Activated CD4-positive, alpha-beta T cell treated with anti-CD3 and anti-CD28 coated beads, Interleukin-2, Interleukin-4, amounts not matched to agents 100 ng/mL and 50 ng/mL, durations not matched to agents 16 hours and 8 hours (primary cell): Measurements from ENCODE around the gene PKD1L1.
A peak's percentile ranks its signal among the peaks of the same experiment; 100 is the strongest.

Experiments
- DNase-seq: peaks from one replicate; pipeline ENCODE4 v3.0.0-alpha.2; 2020; ENCODE audit warnings: low spot score

PKD1L1 gene

DNA sequence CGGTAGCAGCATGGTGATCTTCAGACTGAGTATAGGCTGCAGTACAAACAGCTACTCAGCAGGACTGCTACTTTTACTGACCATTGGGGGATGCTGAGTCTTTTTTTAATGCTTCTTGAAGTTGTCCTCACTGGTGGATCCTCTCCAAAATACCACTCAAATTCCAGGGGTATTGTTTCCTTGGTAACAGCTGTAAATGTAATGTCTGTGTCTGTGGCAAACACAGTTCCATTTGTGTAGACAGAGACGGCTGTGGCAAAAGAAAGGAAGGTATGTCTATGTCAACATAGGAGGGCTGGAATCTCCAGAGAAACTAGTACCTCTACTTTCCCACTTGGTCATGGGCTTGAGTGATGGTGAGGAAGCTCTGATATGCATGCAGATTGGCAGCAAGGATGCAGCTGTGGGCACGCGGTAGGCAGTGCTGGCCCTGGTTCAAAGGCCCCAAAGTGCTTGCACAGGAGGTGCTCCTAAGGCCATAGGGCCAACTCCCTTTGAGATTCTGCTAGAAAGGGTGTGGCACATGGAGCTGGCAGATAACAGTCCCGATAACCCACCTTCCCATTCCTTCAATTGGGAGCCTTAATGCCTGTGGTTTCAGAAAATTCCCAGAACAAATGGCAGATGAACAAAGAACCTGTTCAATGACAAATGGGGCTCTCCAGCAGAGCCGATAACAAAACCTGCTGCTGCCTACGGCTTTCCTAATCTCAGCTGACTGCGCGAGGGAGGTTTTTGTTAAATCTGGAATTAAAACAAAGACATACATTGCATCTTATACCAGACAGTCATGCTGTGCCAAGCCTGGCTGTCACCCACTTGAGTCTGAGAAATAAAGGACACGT lies 43.0 kb downstream of the PKD1L1 start:
- DNase-seq = no peak

DNA sequence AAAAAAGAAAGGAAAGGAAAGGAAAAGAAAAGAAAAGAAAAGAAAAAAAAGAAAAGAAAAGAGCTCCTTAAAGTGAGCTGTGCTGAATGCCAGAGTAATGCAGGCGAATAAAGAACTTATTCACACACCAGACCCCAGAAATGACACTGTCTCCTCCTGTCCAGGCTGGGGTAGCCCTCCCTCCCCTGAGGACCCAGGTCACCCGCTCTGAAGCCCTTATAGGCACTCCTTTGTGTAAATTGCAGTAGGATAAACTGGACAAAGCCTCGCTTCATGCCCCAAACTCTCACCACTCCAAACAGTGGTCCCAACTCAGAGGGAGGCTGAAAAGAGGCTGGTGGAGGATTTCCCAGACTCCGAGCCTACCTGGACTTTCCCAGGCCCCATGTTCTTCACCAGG lies 46.3 kb downstream of the PKD1L1 start:
- no peak for DNase-seq

DNA sequence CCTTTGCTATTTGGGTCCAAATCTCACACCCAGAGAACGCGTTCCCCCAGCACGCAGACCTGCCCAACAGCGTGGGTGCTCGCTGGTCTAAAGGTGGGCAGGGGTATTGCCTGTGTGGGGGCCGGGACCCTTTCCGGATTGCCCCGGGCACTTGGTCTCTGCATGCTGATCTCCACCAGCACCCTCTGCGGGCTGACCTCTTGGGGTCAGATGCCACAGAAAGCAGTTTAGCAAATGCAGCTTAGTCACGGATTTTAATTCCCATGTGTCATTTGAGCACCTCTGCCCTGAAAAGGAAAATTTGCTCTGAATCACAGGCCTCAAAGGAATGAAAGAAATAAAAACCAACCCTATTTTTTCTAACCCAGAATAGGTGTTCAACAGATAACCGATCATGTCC lies 46.7 kb downstream of the PKD1L1 start:
- no peak for DNase-seq

DNA sequence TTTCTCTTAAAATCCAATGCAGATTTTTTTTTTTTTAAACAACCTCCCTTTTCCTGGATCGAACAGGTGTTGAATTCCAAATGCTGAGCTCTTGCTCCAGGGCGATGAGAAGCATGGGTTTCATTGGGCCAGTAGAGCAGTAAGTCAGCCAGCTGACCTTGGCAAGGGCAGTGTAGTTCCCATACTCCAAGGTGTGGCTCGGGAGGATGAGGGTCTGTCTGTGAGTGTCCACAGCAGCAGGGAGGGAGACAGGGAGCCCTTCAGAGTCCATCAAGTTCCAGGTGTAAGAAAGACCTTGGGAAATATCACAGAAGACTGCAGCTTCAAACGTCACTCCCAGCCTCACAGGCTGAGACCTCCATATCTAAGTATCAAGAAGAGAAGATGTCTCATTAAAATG lies 50.4 kb downstream of the PKD1L1 start:
- no peak for DNase-seq

DNA sequence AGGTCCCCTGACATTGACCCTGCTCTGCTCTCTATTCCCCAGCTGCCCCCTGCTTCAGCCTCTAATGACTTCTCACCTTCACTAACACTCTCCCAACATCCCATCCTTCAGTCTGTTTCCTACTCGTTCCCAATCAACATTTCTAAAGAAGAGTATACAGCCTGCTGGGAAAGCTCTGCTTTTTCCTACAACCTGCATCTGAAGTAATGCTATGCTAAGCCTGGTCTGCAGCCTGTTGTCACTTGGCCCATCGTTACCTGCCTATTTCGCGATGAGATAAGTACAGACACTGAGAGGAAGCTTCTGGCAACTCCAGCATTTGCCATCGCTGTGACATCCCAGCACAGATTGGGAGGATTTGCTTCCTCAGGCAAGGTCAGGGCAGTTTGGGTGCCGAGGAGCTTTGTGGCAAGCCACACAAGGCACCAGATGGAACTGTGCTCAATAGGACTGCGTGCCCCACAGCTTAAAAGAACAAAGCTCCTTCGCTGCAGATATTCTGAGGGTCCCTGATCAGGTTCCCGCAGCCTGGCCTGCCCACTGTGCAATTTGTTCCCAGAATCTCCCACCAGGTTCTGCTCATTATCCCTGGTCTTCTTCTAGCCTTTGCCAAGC lies 51.4 kb downstream of the PKD1L1 start:
- no peak for DNase-seq

DNA sequence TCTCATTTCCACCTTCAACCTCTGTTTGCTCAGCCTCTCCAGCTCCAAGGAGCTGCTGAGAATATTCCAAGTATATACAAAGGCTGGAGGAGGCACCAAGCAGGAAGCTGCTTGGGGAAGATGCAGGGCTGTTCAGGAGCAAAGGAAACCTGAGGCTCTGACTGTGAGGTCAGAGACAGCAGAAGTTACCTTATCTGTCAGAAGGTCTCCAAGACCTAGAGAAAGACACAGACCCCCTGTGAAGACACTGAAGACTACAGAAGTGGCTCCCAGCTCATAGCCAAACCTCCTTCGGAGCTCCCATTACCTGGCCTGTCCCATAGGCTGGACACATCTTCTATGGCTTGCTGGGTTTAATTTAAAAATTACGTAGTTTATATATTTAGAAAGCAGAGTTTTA lies 53.2 kb downstream of the PKD1L1 start:
- no peak for DNase-seq

DNA sequence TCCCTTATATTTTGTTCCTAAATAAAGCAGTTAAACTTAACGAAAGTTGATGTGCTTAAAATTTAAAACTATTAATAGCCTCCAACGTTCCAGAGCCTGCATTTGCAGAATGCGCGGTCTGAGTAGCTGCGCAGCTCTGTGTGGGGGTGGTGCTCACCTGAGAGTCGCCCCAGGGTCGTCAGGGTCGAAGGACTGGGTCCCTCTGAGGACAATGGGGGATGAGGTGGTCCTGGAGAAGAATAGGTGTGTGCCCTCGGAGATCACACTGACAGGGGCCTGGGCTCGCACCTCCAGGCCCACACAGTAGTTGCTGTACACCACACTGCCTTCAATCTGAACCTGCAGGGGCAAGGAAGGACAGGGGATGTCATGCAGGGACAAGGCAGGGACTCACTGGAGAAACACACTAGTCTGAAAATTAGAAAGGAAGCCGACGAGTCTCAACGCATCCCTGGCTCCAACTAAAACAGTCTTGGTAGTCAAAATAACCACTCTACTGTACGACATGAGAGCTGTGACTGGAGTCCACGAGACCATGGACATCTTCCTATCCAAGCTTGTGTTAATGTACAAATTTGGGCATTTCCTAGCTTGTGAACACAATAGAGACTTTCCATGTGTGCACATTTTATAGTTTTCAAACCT lies 54.4 kb downstream of the PKD1L1 start:
- DNase-seq = no peak

DNA sequence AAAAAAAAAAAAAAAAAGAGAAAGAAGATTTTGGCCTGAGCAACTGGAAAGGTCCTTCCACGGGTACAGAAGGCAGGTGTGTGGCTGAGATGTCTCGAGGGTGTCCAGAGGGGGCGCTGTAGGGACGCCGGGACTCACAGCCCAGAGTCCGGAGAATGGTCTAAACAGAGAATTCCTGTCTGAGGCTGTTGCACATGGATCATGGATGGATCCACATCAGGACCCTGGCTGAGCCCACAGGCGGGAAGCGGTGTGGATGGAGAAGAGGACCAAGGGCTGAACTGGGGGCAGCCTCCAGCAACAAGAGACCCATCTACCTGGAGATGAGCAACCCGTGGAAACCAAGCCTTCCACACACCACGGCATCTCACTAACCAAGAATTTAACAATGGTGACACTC lies 55.0 kb downstream of the PKD1L1 start:
- DNase-seq = no peak

DNA sequence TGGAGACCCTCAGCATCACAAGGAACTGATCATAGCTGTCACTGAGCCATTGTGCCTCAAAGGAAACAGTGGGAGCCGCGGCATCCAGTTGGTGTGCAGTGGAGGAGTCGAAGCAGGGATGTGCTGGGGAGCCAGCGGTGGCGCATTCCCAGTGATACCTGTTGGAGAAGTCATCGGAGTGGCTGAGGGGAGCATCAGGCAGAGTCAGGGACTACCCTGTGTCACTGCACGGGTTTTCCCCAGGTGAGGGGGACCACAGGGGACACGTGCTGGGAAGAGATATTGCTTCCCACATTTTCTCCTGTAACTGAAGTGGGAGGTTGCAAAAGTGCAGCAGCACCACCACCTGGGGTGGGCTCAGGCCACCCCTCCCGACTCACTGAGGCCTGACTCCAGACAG lies 57.7 kb downstream of the PKD1L1 start:
- no peak for DNase-seq

DNA sequence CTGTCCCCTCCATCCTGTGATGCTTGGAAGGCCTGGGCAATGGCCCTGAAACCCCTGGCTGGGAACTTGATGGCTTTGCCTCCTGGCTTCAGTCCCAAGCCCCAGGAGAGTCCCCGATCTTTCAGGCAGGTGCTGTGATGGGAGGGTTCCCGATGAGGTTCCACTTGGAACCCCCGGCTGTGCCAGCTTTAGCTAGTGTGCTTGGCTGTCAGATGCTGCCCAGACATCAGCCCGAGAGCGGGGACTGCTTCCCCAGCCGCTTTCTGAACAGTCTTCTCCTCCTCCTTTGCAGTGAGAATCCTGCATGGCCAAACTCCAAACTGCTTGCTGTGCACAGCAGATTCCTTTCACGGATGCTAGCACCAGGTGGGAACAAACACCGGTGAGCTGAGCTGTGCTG lies 58.1 kb downstream of the PKD1L1 start:
- no peak for DNase-seq

DNA sequence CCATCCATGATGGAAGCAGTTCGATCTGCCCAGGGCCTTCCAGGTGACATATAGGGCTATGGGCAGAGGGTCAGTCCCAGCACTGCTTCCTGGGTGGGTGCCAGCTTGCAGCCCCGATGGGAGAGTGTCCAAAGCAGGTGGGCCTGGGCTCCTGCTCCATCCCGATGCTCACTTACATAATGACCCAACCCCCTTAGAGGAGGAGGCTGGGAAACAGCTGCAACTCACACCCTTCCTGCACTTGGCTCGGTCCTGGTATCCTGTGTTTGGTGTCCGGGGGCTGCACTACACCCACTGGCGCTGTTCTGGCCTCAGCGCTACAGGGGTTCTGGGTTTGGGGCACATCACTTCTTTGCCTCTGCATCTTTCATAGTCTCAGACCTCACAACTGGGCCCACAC lies 58.5 kb downstream of the PKD1L1 start:
- DNase-seq = no peak

DNA sequence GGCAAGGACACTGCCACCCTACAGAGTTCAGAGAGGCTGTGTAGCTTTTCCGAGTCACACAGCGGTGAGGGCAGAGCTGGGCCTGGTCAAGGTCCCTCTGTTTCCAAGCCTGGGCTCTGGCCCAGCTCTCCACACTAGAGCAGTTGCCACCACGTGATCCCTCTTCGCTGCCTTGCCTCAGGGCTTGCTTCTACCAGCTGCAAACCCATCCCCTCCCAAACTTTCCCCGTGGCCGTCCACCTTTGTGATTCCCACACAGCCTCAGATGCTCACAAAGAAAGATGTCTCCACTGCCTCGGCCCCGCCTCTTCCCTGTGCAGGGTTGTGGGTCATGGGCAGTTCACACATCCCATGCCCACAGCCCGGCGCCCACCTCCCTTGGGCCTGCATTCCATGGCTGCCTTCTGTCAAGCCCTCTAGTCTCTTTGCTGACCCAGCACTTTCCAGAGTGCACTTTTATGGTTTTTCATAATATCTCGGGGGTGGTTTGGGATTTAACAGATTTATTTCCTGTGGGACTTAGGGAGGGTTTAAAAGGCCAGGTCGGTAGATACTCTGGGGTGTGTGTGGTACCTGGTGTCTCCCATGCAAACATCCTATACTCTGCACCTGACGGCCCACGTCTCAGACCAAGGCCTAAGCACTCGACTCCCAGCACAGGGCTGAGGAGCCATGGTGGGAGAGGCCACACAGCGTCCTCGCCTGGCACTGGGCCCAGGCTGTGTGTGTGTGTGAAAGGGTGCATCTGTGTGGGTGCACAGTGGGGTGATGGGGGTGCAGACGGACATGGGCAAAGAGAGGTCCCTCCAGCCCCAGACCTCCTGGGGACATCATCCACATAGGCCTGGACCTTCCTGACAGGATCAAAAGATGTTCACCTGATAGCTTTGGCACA lies 59.6 kb downstream of the PKD1L1 start:
- no peak for DNase-seq

DNA sequence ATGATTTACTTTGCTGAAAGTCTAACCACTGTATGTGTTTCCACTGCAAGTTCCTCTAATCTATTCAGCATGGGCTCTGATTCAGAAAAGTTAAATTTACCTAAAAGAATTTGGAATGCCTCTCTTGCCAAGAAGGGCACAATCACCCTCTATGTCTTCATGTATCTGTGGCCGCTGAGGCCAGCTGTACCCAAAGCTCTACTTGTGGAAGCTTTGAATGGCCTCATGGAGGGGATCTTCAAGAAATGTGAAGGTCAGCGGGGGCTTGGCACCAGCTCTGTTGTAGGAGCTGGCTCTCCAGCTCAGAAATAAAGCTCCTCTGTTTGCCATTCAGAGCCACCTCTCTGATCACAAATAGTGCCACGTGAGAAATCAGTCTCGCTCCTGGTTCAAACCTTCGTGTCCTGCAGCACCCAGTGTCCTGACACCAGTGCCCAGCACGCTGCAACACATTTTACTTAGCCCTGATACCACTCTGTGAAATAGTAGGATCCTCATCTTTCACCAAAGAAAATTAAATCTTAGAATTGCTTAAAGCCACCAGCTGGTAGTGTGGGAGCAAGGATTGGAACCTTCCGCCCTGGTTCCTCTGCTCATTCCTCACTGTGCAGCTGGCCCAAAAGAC lies 61.1 kb downstream of the PKD1L1 start:
- no peak for DNase-seq

DNA sequence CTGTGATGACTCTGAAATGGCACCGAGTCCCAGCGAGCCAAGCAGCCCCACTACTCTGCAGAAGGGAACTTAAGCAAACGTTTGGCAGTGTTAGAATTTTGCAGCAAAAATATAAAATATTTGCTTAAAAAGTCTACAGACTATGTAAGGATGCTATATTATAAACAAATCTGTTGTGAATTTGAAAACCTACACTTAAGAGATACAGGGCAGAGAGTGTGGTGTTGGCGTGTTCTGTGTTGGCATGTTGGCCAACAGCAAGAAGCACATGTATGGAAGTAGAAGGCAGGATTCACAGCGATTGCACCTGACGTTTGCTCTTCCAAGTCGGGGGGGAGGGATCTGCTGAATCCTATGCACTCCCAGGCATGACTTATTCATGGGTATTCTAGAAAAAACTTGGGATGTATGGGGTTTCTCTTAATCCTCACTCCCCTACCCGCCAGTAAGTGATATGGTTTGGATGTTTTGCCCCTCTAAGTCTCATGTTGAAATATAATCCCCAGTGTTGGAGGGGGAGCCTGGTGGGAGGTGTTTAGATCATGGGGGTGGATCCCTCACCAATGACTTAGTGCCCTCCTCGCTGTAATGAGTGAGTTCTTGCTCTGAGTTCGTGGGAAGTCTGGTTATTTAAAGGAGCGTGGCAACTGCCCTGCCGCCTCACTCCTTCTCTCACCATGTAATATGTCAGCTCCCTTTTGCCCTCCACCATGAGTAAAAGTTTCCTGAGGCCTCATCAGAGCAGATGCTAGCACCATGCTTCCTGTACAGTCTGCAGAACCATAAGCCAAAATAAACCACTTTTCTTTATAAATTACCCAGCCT lies 62.1 kb downstream of the PKD1L1 start:
- DNase-seq = no peak

DNA sequence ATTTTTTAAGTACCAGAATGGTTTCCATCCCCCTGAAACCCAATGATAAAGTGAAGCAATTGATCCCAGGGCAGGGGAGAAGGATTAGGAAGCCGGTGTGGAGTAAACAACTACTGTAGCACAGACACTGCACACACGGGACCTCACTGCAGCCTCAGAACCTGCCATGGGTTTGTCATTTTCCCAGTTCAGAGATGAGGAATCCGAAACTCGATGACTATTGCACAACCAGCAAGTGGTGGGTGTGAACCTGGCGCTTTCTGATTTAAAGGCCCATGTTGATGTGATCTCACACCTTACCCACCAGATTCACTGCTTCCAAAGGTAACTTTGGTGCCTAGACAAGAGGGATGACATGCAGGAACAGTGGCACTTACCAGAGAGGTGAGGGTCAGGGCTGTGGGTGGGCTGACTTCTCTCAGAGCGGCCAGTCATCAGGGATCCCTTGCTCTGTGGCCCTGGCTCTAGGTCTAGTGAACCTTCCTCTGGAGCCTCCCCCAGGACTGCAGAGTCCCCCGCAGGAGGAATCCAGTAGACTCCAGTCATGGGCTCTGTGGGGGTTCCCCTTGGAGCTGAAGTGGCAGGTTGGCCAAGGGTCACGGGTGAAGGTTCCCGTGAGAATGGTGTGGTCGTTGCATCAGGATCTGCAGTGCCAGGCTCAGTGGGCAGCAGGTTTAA lies 62.8 kb downstream of the PKD1L1 start:
- DNase-seq = peak; percentile 28

DNA sequence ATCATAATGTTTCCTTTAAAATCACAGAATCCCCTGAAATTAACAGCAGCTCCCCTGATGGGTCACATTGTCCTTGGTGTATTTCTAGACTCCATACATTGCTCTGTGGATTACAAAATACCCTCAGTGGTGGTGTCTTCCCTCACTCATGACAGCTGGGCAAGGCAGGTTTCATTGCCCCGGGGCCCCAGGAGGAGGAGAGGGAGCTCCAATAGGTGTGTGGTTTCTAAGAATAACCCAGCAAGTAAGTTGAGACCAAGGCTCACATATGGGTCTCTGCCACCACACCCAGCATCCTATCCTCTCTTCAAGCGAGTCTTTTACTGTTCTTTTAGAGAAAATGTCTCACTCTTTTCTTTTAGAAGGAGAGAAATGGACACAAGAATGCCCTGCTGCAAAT lies 63.6 kb downstream of the PKD1L1 start:
- DNase-seq = no peak

DNA sequence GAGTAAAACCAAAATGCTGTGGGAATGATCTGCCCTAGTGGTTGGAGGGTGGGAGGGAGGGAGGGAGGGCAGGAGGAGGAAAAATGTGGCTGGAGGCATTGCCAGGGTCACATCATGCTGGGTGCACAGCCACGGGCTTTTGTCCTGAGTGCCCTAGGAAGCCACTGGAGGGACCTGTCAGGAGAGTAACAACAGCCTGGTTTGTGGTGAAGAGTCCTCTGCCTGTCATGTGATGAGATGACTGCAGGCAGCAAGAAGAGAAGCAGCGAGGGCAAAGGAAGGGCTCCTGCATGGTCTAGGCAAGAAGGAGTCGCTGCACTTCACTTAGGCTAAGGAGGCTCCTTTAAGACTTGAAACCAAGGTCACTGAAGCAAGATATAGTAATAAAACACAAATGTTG lies 65.6 kb downstream of the PKD1L1 start:
- DNase-seq = no peak

DNA sequence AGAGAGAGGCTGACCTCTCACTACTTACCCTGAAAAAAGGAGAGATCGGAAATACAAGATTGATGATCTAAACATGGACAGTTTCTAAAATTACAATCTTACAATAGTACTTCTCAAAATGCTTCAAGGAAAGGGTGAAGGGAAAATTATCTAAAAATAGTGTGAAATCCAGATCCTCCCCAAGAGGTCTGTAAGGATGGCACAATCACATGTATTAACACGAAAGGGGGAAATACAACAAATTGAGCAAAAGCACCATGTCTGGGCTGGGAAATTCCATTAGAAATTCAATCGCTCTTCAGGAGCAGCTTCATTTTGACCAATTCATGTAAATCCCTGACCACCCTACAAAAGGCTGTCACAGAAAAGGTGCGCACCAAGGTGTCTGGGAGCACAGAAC lies 67.0 kb downstream of the PKD1L1 start:
- no peak for DNase-seq

DNA sequence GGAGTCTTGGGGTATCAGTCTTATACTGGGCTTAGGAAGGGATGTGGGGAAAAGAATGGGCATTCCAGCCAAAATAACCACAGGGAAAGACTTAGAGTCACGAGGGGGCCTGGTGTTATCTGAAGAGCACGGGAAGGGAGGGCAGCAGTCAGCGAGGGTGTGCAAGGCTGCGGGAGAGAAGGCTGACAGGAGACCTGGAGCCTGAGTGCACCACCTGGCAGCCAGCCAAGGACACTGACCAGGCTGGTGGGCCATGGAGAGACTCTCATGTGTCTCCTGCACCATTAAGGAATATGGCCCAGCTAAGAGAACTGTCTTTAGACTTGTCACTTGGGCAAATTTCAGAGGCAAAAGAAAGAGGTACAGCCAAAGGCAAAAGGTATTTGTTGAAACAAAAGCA lies 69.6 kb downstream of the PKD1L1 start:
- DNase-seq = no peak

DNA sequence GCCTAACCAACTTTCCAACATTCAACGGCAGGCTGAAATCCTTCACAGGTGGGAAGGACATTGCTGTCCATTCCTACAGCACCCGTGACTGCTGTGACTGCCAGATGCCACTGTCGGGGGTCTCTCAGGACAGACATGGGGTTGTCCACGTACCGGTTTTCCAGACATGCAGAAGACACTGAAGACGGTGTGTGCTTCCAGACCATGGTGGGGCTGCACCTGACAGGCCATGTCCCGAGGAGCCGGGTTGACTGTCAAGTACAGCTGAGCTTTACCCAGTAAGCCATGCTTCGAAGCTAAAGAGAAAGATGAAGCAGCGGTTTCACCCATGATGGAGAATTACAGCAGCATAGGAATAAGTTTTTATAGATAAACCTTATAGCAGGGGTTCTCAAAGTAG lies 70.9 kb downstream of the PKD1L1 start:
- DNase-seq = no peak
